OCI-LY7 (cell line): ENCODE data around the gene CNR1. TPM values are rescaled to one million over a fixed set of nuclear protein-coding genes. Genes with fewer than 3 reads are reported as not detected.

Experiments
- BruUV-seq: library from RNA; stranded (reverse); fragments of 400-500 nt; replicated peaks from 2 replicates; lab custom pipeline; 2021; lab: Mats Ljungman, UMichigan
- CTCF ChIA-PET: fragments of 300-600 bp; sonication (Branson Sonifier 250); formaldehyde crosslinking; loops from one replicate; lab custom pipeline; 2022; ENCODE audit warnings: antibody characterized with exemption; ENCODE audit not compliant: unreplicated experiment; lab: Charles Lee
- POLR2A ChIA-PET: fragments of 300-600 bp; sonication (Branson Sonifier 250); formaldehyde crosslinking; loops from one replicate; lab custom pipeline; 2022; ENCODE audit warnings: antibody characterized with exemption; lab: Charles Lee
- DNase-seq: peaks from one replicate; pipeline ENCODE4 v3.0.0-alpha.2; 2015; ENCODE audit warnings: low spot score
- H2AFZ ChIP-seq: fragments of 200-600 bp; sonication (generic), shearing (Covaris generic); 2 replicates; pipeline ENCODE4 v1.6.1; 2014; ENCODE audit warnings: mild to moderate bottlenecking, antibody characterized with exemption, low read length, moderate library complexity
- H3K27ac ChIP-seq: fragments of 200-600 bp; sonication (generic); 2 replicates; pipeline ENCODE4 v1.5.1; 2014; ENCODE audit warnings: mixed run types, low read depth, mild to moderate bottlenecking, moderate library complexity, low read length, inconsistent platforms; ENCODE audit not compliant: poor library complexity, severe bottlenecking
- H3K36me3 ChIP-seq: fragments of 200-600 bp; sonication (generic); 2 replicates; pipeline ENCODE4 v1.6.1; 2014; ENCODE audit warnings: mild to moderate bottlenecking, antibody characterized with exemption, low read length, moderate library complexity, mixed read lengths; ENCODE audit not compliant: insufficient read depth
- H3K4me1 ChIP-seq: fragments of 200-600 bp; sonication (generic); 2 replicates; pipeline ENCODE4 v1.5.1; 2014; ENCODE audit warnings: mild to moderate bottlenecking, low read length; ENCODE audit not compliant: insufficient read depth, poor library complexity, severe bottlenecking
- H3K4me2 ChIP-seq: fragments of 200-600 bp; sonication (generic); 2 replicates; pipeline ENCODE4 v1.6.1; 2014; ENCODE audit warnings: mild to moderate bottlenecking, low read length
- H3K4me3 ChIP-seq: fragments of 200-600 bp; sonication (generic); 2 replicates; pipeline ENCODE4 v1.5.1; 2014; ENCODE audit warnings: mild to moderate bottlenecking, low read depth, low read length; ENCODE audit not compliant: poor library complexity, severe bottlenecking
- H3K79me2 ChIP-seq: fragments of 200-600 bp; sonication (generic); 2 replicates; pipeline ENCODE4 v1.6.1; 2016; ENCODE audit warnings: low read depth, mild to moderate bottlenecking, low read length, moderate library complexity, mixed read lengths; ENCODE audit not compliant: insufficient read depth
- H3K9me2 ChIP-seq: fragments of 200-600 bp; sonication (generic); 2 replicates; pipeline ENCODE4 v1.6.1; 2016; ENCODE audit warnings: mild to moderate bottlenecking, low read length, mixed read lengths; ENCODE audit not compliant: insufficient read depth
- H3K9me3 ChIP-seq: fragments of 200-600 bp; sonication (generic); 2 replicates; pipeline ENCODE4 v1.6.1; 2014; ENCODE audit warnings: mild to moderate bottlenecking, mixed run types, low read length, mixed read lengths
- H4K20me1 ChIP-seq: fragments of 200-600 bp; sonication (generic); 2 replicates; pipeline ENCODE4 v1.6.1; 2014; ENCODE audit warnings: mild to moderate bottlenecking, antibody characterized with exemption, low read length, moderate library complexity, mixed read lengths; ENCODE audit not compliant: insufficient read depth
- CTCF ChIP-seq: fragments of 200-600 bp; sonication (generic); conservative IDR thresholded peaks from 2 replicates; pipeline ENCODE4 v1.5.1; 2014; ENCODE audit warnings: mild to moderate bottlenecking, antibody characterized with exemption, low read length, moderate library complexity, mixed read lengths
- EZH2phosphoT487 ChIP-seq: fragments of 200-600 bp; sonication (generic); IDR thresholded peaks from 2 replicates; pipeline ENCODE4 v1.6.1; 2018; ENCODE audit warnings: low read depth, borderline replicate concordance, mild to moderate bottlenecking, mixed run types, antibody characterized with exemption, low read length, moderate library complexity, mixed read lengths
- intact Hi-C: fragments of 100-400 bp; cut with micrococcal nuclease; formaldehyde crosslinking; loops from one replicate; pipeline ENCODE4 v1.10.0; 2022; ENCODE audit not compliant: unreplicated experiment
- total RNA-seq, 2 experiments: library from RNA; depleted of rRNA in 1 of 2; stranded (reverse); fragments of >200 nt in 1 of 2; shearing (Covaris generic) in 1 of 2; gene quantifications; 2 replicates each; pipeline ENCODE4 v1.2.3, GENCODE V29; 2014 to 2022

CNR1 gene
- total RNA-seq, 2 experiments from 2014 or later: 150 to 246 TPM

- no peak overlapping the region for H2AFZ ChIP-seq
- intact Hi-C loops: no loop called here
- no peak for DNase-seq
- peaks cover 32% of the 10 kb centered on the region for H3K36me3 ChIP-seq
- H3K27ac ChIP-seq: no peak overlapping the region
- TF ChIP-seq EZH2phosphoT487 (no peak), CTCF (no peak)
- POLR2A ChIA-PET: interaction anchor here (0.6 to 1.1 kb wide), 2 partner anchors 8 to 58 kb away, joined by 3 read pairs; no protein-coding TSS in a partner anchor
- no peak overlapping the region for H3K4me2 ChIP-seq
- peaks cover 65% of the 10 kb centered on the region for H3K4me1 ChIP-seq
- no peak overlapping the region for H3K4me3 ChIP-seq
- CTCF ChIA-PET: no interaction called here
- no peaks in the 10 kb centered on the region for H3K9me3 ChIP-seq
- BruUV-seq: no TSS peak
- peaks cover 32% of the 10 kb centered on the region; the same call in 1 of the 2 replicates for H3K79me2 ChIP-seq
- no peaks in the 10 kb centered on the region for H3K9me2 ChIP-seq
- H4K20me1 ChIP-seq: no peaks in the 10 kb centered on the region
These were observed 28.2 kb downstream of the CNR1 start for GRCh38 chr6:88137915-88138314.

GRCh38 chr6:88135578-88136114, 30.5 kb downstream of the CNR1 start:
- ChIA-PET CTCF (no interaction called here), POLR2A (interaction anchor here (0.6 to 1.2 kb wide), 7 partner anchors 16 to 797 kb away, joined by 3 to 6 read pairs (median 3); no protein-coding TSS in a partner anchor)
- Histone ChIP-seq H3K36me3 (peaks cover 21% of the 10 kb centered on the region), H3K27ac (peak overlapping the region; percentile 42), H3K4me2 (peak overlapping the region; percentile 36), H3K9me3 (no peaks in the 10 kb centered on the region), H2AFZ (peak overlapping the region; percentile 24; the same call in 1 of the 2 replicates), H3K9me2 (no peaks in the 10 kb centered on the region), H3K79me2 (peaks cover 16% of the 10 kb centered on the region; the same call in 1 of the 2 replicates), H3K4me3 (no peak overlapping the region), H3K4me1 (peaks cover 43% of the 10 kb centered on the region), H4K20me1 (no peaks in the 10 kb centered on the region)
- DNase-seq: peak; percentile 47
- BruUV-seq: no TSS peak
- TF ChIP-seq CTCF: no peak
- no peak for TF ChIP-seq EZH2phosphoT487
- intact Hi-C loops: no loop called here

GRCh38 chr6:88134575-88134974, 31.6 kb downstream of the CNR1 start:
- H3K4me3 ChIP-seq: no peak overlapping the region
- no peak overlapping the region; the same call in 1 of the 2 replicates for H2AFZ ChIP-seq
- H3K79me2 ChIP-seq: peaks cover 5% of the 10 kb centered on the region; the same call in 1 of the 2 replicates
- ChIA-PET POLR2A (no interaction called here), CTCF (no interaction called here)
- no peak for DNase-seq
- H3K27ac ChIP-seq: no peak overlapping the region
- H3K9me3 ChIP-seq: no peaks in the 10 kb centered on the region
- no peaks in the 10 kb centered on the region for H4K20me1 ChIP-seq
- no peak overlapping the region for H3K4me2 ChIP-seq
- no peaks in the 10 kb centered on the region for H3K9me2 ChIP-seq
- peaks cover 10% of the 10 kb centered on the region for H3K36me3 ChIP-seq
- intact Hi-C loops: no loop called here
- TF ChIP-seq EZH2phosphoT487: no peak
- no peak for TF ChIP-seq CTCF
- BruUV-seq: no TSS peak
- peaks cover 32% of the 10 kb centered on the region for H3K4me1 ChIP-seq
